SK-N-SH (cell line): ENCODE results near the gene SLC2A1. TPM values are rescaled to one million over a fixed set of nuclear protein-coding genes. Genes with fewer than 3 reads are reported as not detected.

ENCODE experiments used
- CTCF ChIA-PET: fragments of 300-600, 350-600 bp; formaldehyde crosslinking; extraction: SDS; loops from one replicate; lab custom pipeline; 2021; lab: Yijun Ruan, JAX
- POLR2A ChIA-PET: fragments of 350-600 bp; sonication (Branson Sonifier 250); formaldehyde crosslinking; extraction: SDS; loops from one replicate; lab custom pipeline; 2020; ENCODE audit warnings: antibody characterized with exemption, inconsistent platforms; lab: Yijun Ruan, JAX
- DNase-seq: peaks from one replicate; pipeline ENCODE4 v3.0.0; 2012
- H2AFZ ChIP-seq: fragments of 200-600 bp; sonication (generic); 2 replicates; pipeline ENCODE4 v1.8.1; 2016; ENCODE audit warnings: antibody characterized with exemption, mild to moderate bottlenecking, low read depth
- H3F3A ChIP-seq: fragments of 200-600 bp; sonication (generic); replicated peaks from 2 replicates; pipeline ENCODE3; 2016; ENCODE audit warnings: antibody characterized with exemption, mild to moderate bottlenecking; ENCODE audit not compliant: insufficient read depth
- H3K27ac ChIP-seq, 2 experiments: fragments of 200-500 bp in 1 of 2; fragments of 200-600 bp in 1 of 2; sonication (Bioruptor generic) in 1 of 2; sonication (generic), shearing (Covaris generic) in 1 of 2; 2 replicates each; pipeline versions ENCODE4 v1.5.1 to v1.6.1; 2014 to 2016; ENCODE audit warnings: low read depth in 2 of 2, inconsistent platforms in 1 of 2, low read length in 1 of 2, mild to moderate bottlenecking in 1 of 2, mixed read lengths in 1 of 2
- H3K27me3 ChIP-seq: fragments of 200-600 bp; sonication (generic), shearing (Covaris generic); 2 replicates; pipeline ENCODE4 v1.6.1; 2016; ENCODE audit warnings: mixed run types; ENCODE audit not compliant: insufficient read depth
- H3K36me3 ChIP-seq, 2 experiments: fragments of 200-500 bp in 1 of 2; fragments of 200-600 bp in 1 of 2; sonication (Bioruptor generic) in 1 of 2; sonication (generic) in 1 of 2; replicated peaks in 1 of 2; 2 replicates each; pipeline versions ENCODE3 to v1.5.1; 2014 to 2016; ENCODE audit warnings: low read length in 1 of 2, mild to moderate bottlenecking in 1 of 2; ENCODE audit not compliant: insufficient read depth in 2 of 2, control insufficient read depth in 1 of 2
- H3K4me1 ChIP-seq, 2 experiments: fragments of 200-500 bp in 1 of 2; fragments of 200-600 bp in 1 of 2; sonication (Bioruptor generic) in 1 of 2; sonication (generic), shearing (Covaris generic) in 1 of 2; 2 replicates each; pipeline versions ENCODE4 v1.5.1 to v1.6.1; 2014 to 2016; ENCODE audit warnings: low read depth in 1 of 2, low read length in 1 of 2, mixed run types in 1 of 2; ENCODE audit not compliant: insufficient read depth in 2 of 2, control insufficient read depth in 1 of 2
- H3K4me2 ChIP-seq: fragments of 200-600 bp; sonication (generic), shearing (Covaris generic); 2 replicates; pipeline ENCODE4 v1.6.1; 2017; ENCODE audit warnings: mixed run types
- H3K4me3 ChIP-seq, 2 experiments: fragments of 200-500 bp in 1 of 2; fragments of 200-600 bp in 1 of 2; sonication (Bioruptor generic) in 1 of 2; sonication (generic), shearing (Covaris generic) in 1 of 2; 2 replicates each; pipeline versions ENCODE4 v1.5.1 to v1.8.1; 2014 to 2016; ENCODE audit warnings: low read depth in 2 of 2, inconsistent platforms in 1 of 2, low read length in 1 of 2, mild to moderate bottlenecking in 1 of 2, mixed read lengths in 1 of 2, moderate library complexity in 1 of 2
- H3K79me2 ChIP-seq: fragments of 200-600 bp; sonication (generic); 2 replicates; pipeline ENCODE4 v1.8.1; 2017; ENCODE audit warnings: mild to moderate bottlenecking; ENCODE audit not compliant: insufficient read depth
- H3K9ac ChIP-seq: fragments of 200-600 bp; sonication (generic); 2 replicates; pipeline ENCODE4 v1.6.1; 2017; ENCODE audit warnings: mixed run types
- H3K9me2 ChIP-seq: fragments of 200-600 bp; sonication (generic); 2 replicates; pipeline ENCODE4 v1.6.1; 2017; ENCODE audit warnings: mixed run types
- H3K9me3 ChIP-seq: fragments of 200-600 bp; sonication (generic); 2 replicates; pipeline ENCODE4 v1.6.1; 2017; ENCODE audit warnings: mixed run types, mild to moderate bottlenecking, moderate library complexity
- H4K20me1 ChIP-seq: fragments of 200-600 bp; sonication (generic); 2 replicates; pipeline ENCODE4 v1.6.1; 2017; ENCODE audit warnings: mild to moderate bottlenecking, mixed run types; ENCODE audit not compliant: insufficient read depth
- CHD2 ChIP-seq: fragments of 150-350 bp; IDR thresholded peaks from 2 replicates; pipeline ENCODE4 v1.6.1; 2018; ENCODE audit warnings: low read length; ENCODE audit not compliant: partially characterized antibody
- NFIC ChIP-seq: IDR thresholded peaks from 2 replicates; pipeline ENCODE4 v1.4.0; 2012; ENCODE audit warnings: borderline replicate concordance
- RAD21 ChIP-seq: IDR thresholded peaks from 2 replicates; pipeline ENCODE4 v1.6.1; 2012; ENCODE audit warnings: mild to moderate bottlenecking, low read length
- RXRA ChIP-seq: IDR thresholded peaks from 2 replicates; pipeline ENCODE4 v1.4.0; 2012; ENCODE audit warnings: low read depth, mild to moderate bottlenecking, borderline replicate concordance
- SIN3A ChIP-seq: IDR thresholded peaks from 2 replicates; pipeline ENCODE4 v1.6.1; 2012; ENCODE audit warnings: low read depth, mild to moderate bottlenecking, low read length, moderate library complexity, borderline replicate concordance
- TAF1 ChIP-seq: IDR thresholded peaks from 2 replicates; pipeline ENCODE4 v1.6.1; 2012; ENCODE audit warnings: low read depth, mild to moderate bottlenecking, low read length, moderate library complexity, borderline replicate concordance
- WGBS: methylation state at CpG from one replicate; pipeline ENCODE4 v1.1.6; 2017; ENCODE audit warnings: low lambda C conversion rate; 5-methylcytosine and 5-hydroxymethylcytosine counted together
- polyA plus RNA-seq, 3 experiments: library from polyadenylated mRNA; depleted of rRNA; stranded (reverse); fragments of >200 nt; gene quantifications; 2 replicates each; pipeline ENCODE4 v1.2.3, GENCODE V29; 2012
- TF ChIP-seq, protein P1 (sequence below): fragments of 150-350 bp; IDR thresholded peaks from 2 replicates; pipeline ENCODE4 v1.6.1; 2017; ENCODE audit warnings: antibody characterized with exemption, low read length, low read depth, borderline replicate concordance
- TF ChIP-seq, protein P2 (sequence below): IDR thresholded peaks from 2 replicates; pipeline ENCODE4 v1.4.0; 2012; ENCODE audit warnings: low read depth, borderline replicate concordance
- TF ChIP-seq, protein P3 (sequence below): fragments of 150-350 bp; IDR thresholded peaks from 2 replicates; pipeline ENCODE4 v1.6.1; 2016; ENCODE audit warnings: mild to moderate bottlenecking, low read depth, low read length

SLC2A1 gene
- polyA plus RNA-seq, 1 of the 3 experiments (the other 2 are of a cell fraction) = 63.8 TPM

DNA sequence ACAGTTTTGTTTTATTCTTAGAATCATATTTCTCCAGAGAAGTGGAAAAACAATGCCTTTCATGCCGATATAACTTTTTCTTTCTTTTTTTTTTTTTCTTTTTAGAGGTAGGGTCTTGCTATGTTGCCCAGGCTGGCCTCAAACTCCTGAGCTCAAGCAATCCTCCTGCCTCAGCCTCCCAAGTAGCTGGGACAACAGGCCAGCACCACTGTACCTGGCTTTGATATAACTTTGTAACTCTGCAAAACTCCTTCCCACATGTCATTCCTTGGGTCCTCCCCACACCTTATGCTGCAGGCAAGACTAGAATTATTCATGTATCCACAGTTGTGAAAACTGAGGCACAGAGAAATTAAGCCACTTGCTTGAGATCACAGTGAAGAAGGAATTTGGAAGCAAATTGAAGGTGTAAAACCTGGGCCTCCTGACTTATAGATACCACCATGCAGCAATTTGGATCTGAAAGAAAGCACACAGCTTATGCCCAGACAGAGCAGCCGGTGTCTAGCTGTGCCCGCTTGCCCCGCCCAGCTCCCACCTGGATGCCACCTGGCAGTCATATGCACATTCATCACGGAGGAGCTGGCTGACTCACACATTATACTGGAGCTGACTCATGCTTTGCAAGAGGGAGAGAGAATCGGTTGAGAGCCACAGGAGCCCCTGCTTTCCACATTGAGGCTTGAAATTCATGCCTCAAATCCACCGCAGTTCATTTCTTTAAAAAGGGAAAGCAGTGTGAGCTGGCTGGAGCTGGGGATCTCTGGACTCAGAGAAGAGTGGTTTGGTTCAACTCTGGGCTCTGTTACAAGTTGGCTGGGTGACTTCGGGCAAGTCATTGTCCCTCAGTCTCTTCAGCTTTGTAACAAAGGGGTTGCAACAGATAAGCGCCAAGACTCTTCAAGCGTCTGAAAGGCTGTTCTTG is 8.3 kb upstream of the SLC2A1 start (continued):
- TF ChIP-seq, protein P1, sequence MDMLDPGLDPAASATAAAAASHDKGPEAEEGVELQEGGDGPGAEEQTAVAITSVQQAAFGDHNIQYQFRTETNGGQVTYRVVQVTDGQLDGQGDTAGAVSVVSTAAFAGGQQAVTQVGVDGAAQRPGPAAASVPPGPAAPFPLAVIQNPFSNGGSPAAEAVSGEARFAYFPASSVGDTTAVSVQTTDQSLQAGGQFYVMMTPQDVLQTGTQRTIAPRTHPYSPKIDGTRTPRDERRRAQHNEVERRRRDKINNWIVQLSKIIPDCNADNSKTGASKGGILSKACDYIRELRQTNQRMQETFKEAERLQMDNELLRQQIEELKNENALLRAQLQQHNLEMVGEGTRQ = no peak
- TF ChIP-seq RAD21 = no peak
- TF ChIP-seq, protein P2, sequence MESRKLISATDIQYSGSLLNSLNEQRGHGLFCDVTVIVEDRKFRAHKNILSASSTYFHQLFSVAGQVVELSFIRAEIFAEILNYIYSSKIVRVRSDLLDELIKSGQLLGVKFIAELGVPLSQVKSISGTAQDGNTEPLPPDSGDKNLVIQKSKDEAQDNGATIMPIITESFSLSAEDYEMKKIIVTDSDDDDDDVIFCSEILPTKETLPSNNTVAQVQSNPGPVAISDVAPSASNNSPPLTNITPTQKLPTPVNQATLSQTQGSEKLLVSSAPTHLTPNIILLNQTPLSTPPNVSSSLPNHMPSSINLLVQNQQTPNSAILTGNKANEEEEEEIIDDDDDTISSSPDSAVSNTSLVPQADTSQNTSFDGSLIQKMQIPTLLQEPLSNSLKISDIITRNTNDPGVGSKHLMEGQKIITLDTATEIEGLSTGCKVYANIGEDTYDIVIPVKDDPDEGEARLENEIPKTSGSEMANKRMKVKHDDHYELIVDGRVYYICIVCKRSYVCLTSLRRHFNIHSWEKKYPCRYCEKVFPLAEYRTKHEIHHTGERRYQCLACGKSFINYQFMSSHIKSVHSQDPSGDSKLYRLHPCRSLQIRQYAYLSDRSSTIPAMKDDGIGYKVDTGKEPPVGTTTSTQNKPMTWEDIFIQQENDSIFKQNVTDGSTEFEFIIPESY = peak; percentile 56; the same call in 1 of the 2 replicates
- TF ChIP-seq RXRA = no peak
- no peak; the same call in 1 of the 2 replicates for TF ChIP-seq TAF1
- peak; percentile 80 for TF ChIP-seq NFIC
- TF ChIP-seq, protein P3, sequence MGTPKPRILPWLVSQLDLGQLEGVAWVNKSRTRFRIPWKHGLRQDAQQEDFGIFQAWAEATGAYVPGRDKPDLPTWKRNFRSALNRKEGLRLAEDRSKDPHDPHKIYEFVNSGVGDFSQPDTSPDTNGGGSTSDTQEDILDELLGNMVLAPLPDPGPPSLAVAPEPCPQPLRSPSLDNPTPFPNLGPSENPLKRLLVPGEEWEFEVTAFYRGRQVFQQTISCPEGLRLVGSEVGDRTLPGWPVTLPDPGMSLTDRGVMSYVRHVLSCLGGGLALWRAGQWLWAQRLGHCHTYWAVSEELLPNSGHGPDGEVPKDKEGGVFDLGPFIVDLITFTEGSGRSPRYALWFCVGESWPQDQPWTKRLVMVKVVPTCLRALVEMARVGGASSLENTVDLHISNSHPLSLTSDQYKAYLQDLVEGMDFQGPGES = no peak
- peak; percentile 82 for TF ChIP-seq SIN3A

DNA sequence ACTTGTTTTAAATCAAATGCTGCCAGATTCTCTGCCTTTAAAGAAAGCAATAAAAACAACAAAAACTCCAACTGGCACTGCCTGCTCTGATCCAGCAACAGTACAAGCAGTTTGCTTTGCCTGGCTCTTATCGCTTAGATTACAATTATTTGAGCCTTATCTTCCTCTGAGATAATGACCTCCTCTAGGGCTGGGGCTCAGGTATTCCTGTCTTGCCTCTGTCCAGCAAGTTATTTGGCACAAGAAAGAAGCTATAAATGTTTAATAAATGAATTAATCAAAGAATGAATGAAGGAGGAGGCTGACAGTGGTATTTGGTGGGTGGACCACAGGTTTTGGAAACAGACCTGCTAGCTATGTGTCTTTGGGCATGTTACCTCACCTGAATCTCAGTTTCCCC is 6.7 kb upstream of the SLC2A1 start:
- no peak for TF ChIP-seq CHD2
- TF ChIP-seq, all 33 proteins: peak for 0

More for the DNA sequence above, 6.7 kb upstream of the SLC2A1 start:
- CTCF ChIA-PET = interaction anchor here (0.8 to 1.7 kb wide), 2 partner anchors 10 to 108 kb away, joined by 4 to 8 read pairs; no protein-coding TSS in a partner anchor
- Histone ChIP-seq H3K9ac (no peak overlapping the region), H3K36me3 (no peaks in the 10 kb centered on the region), H3K4me2 (no peak overlapping the region), H3F3A (peaks cover 35% of the 10 kb centered on the region), H3K9me3 (no peaks in the 10 kb centered on the region), H3K27me3 (no peaks in the 10 kb centered on the region), H3K27ac (no peak overlapping the region), H2AFZ (no peak overlapping the region), H3K79me2 (no peaks in the 10 kb centered on the region), H3K9me2 (no peaks in the 10 kb centered on the region), H4K20me1 (no peaks in the 10 kb centered on the region), H3K4me1 (peaks cover 16 to 17% of the 10 kb centered on the region in 2 experiments), H3K4me3 (no peak overlapping the region)
- POLR2A ChIA-PET = no interaction called here
- WGBS = 95% methylated on average over 1 of the region's 1 CpG
- DNase-seq = no peak
